ENCODE results near the gene GOT1.

Gene GOT1

GRCh38 chr10:99382176-99382575 is 48.2 kb downstream of the GOT1 start:
- TF ChIP-seq SP1 (IDR thresholded peaks at IDR 0.05) (no peak), ZNF384 (IDR thresholded peaks at IDR 0.05) (no peak), BHLHE40 (IDR thresholded peaks at IDR 0.05; ENCODE audit: borderline replicate concordance) (no peak), LEF1 (IDR thresholded peaks at IDR 0.05; ENCODE audit: borderline replicate concordance) (no peak), FOXM1 (IDR thresholded peaks at IDR 0.05; ENCODE audit: borderline replicate concordance) (no peak), L3MBTL2 (conservative IDR thresholded peaks at IDR 0.05) (no peak), TARDBP (IDR thresholded peaks at IDR 0.05) (no peak), ELF4 (IDR thresholded peaks at IDR 0.05) (no peak), CTBP1 (IDR thresholded peaks at IDR 0.05; ENCODE audit: borderline replicate concordance) (no peak), SUZ12 (IDR thresholded peaks at IDR 0.05) (no peak)
- CTCF ChIA-PET, result no interaction called here
- no peak for DNase-seq (ENCODE audit: extremely low spot score)
- POLR2A ChIA-PET, result no interaction called here

GRCh38 chr10:99375426-99375825 is 55.0 kb downstream of the GOT1 start:
- CTCF ChIA-PET, result interaction anchor here (0.6 kb wide), 1 partner anchor 60 kb away, joined by 4 read pairs; no protein-coding TSS in a partner anchor
- TF ChIP-seq BHLHE40 (IDR thresholded peaks at IDR 0.05; ENCODE audit: borderline replicate concordance), result no peak
- no peak for TF ChIP-seq FOXM1 (IDR thresholded peaks at IDR 0.05; ENCODE audit: borderline replicate concordance)
- TF ChIP-seq LEF1 (IDR thresholded peaks at IDR 0.05; ENCODE audit: borderline replicate concordance), result no peak
- no peak for TF ChIP-seq ZNF384 (IDR thresholded peaks at IDR 0.05)
- TF ChIP-seq NFRKB (IDR thresholded peaks at IDR 0.05), result no peak
- no peak for TF ChIP-seq SUZ12 (IDR thresholded peaks at IDR 0.05)
- no peak for TF ChIP-seq PKNOX1 (IDR thresholded peaks at IDR 0.05)
- TF ChIP-seq HDGF (IDR thresholded peaks at IDR 0.05; ENCODE audit: borderline replicate concordance), result no peak
- no peak for TF ChIP-seq TARDBP (IDR thresholded peaks at IDR 0.05)
- TF ChIP-seq L3MBTL2 (conservative IDR thresholded peaks at IDR 0.05), result no peak
- TF ChIP-seq ELF4 (IDR thresholded peaks at IDR 0.05), result no peak
- no peak for TF ChIP-seq FOXK2 (IDR thresholded peaks at IDR 0.05)
- TF ChIP-seq ARNT (IDR thresholded peaks at IDR 0.05), result no peak
- no peak for TF ChIP-seq CTBP1 (IDR thresholded peaks at IDR 0.05; ENCODE audit: borderline replicate concordance)
- POLR2A ChIA-PET, result no interaction called here

GRCh38 chr10:99374972-99375371 is 55.5 kb downstream of the GOT1 start:
- DNase-seq (ENCODE audit: extremely low spot score), result no peak
- TF ChIP-seq LEF1 (IDR thresholded peaks at IDR 0.05; ENCODE audit: borderline replicate concordance), result no peak
- TF ChIP-seq ZNF384 (IDR thresholded peaks at IDR 0.05), result no peak
- TF ChIP-seq BHLHE40 (IDR thresholded peaks at IDR 0.05; ENCODE audit: borderline replicate concordance), result no peak
- TF ChIP-seq FOXM1 (IDR thresholded peaks at IDR 0.05; ENCODE audit: borderline replicate concordance), result no peak
- TF ChIP-seq TARDBP (IDR thresholded peaks at IDR 0.05), result no peak
- TF ChIP-seq FOXA1 (IDR thresholded peaks at IDR 0.05), result no peak
- POLR2A ChIA-PET, result no interaction called here
- CTCF ChIA-PET, result interaction anchor here (0.6 kb wide), 2 partner anchors 61 to 415 kb away, joined by 3 to 4 read pairs; no protein-coding TSS in a partner anchor

More at GRCh38 chr10:99375426-99375825, 55.0 kb downstream of the GOT1 start:
- DNase-seq (ENCODE audit: extremely low spot score), result no peak

- ChIA-PET CTCF (interaction anchor here (0.6 kb wide), 1 partner anchor 415 kb away, joined by 3 read pairs; no protein-coding TSS in a partner anchor), POLR2A (no interaction called here)
- no peak for DNase-seq (ENCODE audit: extremely low spot score)
Measured at GRCh38 chr10:99374526-99374925, 55.9 kb downstream of the GOT1 start.

GRCh38 chr10:99372546-99373271 is 57.7 kb downstream of the GOT1 start:
- DNase-seq (ENCODE audit: extremely low spot score), result no peak
- TF ChIP-seq ARNT (IDR thresholded peaks at IDR 0.05) (no peak), FOXA1 (IDR thresholded peaks at IDR 0.05) (no peak), FOXM1 (IDR thresholded peaks at IDR 0.05; ENCODE audit: borderline replicate concordance) (no peak), SP1 (IDR thresholded peaks at IDR 0.05) (no peak)
- POLR2A ChIA-PET, result no interaction called here
- CTCF ChIA-PET, result interaction anchor here (0.5 to 1.6 kb wide), 3 partner anchors 9 to 1461 kb away, joined by 3 to 6 read pairs (median 3); no protein-coding TSS in a partner anchor

More at GRCh38 chr10:99374526-99374925, 55.9 kb downstream of the GOT1 start:
- no peak for TF ChIP-seq SUZ12 (IDR thresholded peaks at IDR 0.05)
- TF ChIP-seq HDGF (IDR thresholded peaks at IDR 0.05; ENCODE audit: borderline replicate concordance), result no peak
- no peak for TF ChIP-seq NFRKB (IDR thresholded peaks at IDR 0.05)
- TF ChIP-seq PKNOX1 (IDR thresholded peaks at IDR 0.05), result peak; percentile 17; the same call in 1 of the 2 replicates
- no peak for TF ChIP-seq ARNT (IDR thresholded peaks at IDR 0.05)
- no peak for TF ChIP-seq BHLHE40 (IDR thresholded peaks at IDR 0.05; ENCODE audit: borderline replicate concordance)
- TF ChIP-seq L3MBTL2 (conservative IDR thresholded peaks at IDR 0.05), result no peak
- TF ChIP-seq FOXK2 (IDR thresholded peaks at IDR 0.05), result no peak

- DNase-seq (ENCODE audit: extremely low spot score), result peak; percentile 65
- ChIA-PET CTCF (no interaction called here), POLR2A (no interaction called here)
- TF ChIP-seq SUZ12 (IDR thresholded peaks at IDR 0.05) (no peak), NFRKB (IDR thresholded peaks at IDR 0.05) (no peak), FOXK2 (IDR thresholded peaks at IDR 0.05) (no peak), ELF4 (IDR thresholded peaks at IDR 0.05) (no peak)
Measured at GRCh38 chr10:99370993-99371392, 59.4 kb downstream of the GOT1 start.

GRCh38 chr10:99369551-99369950 is 60.9 kb downstream of the GOT1 start:
- POLR2A ChIA-PET, result no interaction called here
- CTCF ChIA-PET, result no interaction called here
- no peak for DNase-seq (ENCODE audit: extremely low spot score)
- TF ChIP-seq BHLHE40 (IDR thresholded peaks at IDR 0.05; ENCODE audit: borderline replicate concordance), result no peak
- no peak for TF ChIP-seq PKNOX1 (IDR thresholded peaks at IDR 0.05)
- no peak for TF ChIP-seq ARNT (IDR thresholded peaks at IDR 0.05)
- TF ChIP-seq FOXA1 (IDR thresholded peaks at IDR 0.05), result no peak
- no peak for TF ChIP-seq ZNF384 (IDR thresholded peaks at IDR 0.05)
- TF ChIP-seq SP1 (IDR thresholded peaks at IDR 0.05), result no peak
- no peak for TF ChIP-seq LEF1 (IDR thresholded peaks at IDR 0.05; ENCODE audit: borderline replicate concordance)
- no peak for TF ChIP-seq TARDBP (IDR thresholded peaks at IDR 0.05)
